Fibroblast of the conjunctiva (primary cell): ENCODE data around the gene CSPG4.
"Not testable (repeated sequence)": the region's sequence is repeated elsewhere in the genome, so short reads cannot be mapped to it uniquely, and the experiment has no call there.

Experiments
- DNase-seq: peaks from one replicate; pipeline ENCODE4 v3.0.0-alpha.2; 2010; ENCODE audit warnings: low read depth

Gene CSPG4, protein sequence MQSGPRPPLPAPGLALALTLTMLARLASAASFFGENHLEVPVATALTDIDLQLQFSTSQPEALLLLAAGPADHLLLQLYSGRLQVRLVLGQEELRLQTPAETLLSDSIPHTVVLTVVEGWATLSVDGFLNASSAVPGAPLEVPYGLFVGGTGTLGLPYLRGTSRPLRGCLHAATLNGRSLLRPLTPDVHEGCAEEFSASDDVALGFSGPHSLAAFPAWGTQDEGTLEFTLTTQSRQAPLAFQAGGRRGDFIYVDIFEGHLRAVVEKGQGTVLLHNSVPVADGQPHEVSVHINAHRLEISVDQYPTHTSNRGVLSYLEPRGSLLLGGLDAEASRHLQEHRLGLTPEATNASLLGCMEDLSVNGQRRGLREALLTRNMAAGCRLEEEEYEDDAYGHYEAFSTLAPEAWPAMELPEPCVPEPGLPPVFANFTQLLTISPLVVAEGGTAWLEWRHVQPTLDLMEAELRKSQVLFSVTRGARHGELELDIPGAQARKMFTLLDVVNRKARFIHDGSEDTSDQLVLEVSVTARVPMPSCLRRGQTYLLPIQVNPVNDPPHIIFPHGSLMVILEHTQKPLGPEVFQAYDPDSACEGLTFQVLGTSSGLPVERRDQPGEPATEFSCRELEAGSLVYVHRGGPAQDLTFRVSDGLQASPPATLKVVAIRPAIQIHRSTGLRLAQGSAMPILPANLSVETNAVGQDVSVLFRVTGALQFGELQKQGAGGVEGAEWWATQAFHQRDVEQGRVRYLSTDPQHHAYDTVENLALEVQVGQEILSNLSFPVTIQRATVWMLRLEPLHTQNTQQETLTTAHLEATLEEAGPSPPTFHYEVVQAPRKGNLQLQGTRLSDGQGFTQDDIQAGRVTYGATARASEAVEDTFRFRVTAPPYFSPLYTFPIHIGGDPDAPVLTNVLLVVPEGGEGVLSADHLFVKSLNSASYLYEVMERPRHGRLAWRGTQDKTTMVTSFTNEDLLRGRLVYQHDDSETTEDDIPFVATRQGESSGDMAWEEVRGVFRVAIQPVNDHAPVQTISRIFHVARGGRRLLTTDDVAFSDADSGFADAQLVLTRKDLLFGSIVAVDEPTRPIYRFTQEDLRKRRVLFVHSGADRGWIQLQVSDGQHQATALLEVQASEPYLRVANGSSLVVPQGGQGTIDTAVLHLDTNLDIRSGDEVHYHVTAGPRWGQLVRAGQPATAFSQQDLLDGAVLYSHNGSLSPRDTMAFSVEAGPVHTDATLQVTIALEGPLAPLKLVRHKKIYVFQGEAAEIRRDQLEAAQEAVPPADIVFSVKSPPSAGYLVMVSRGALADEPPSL (N-terminal part only)

DNA sequence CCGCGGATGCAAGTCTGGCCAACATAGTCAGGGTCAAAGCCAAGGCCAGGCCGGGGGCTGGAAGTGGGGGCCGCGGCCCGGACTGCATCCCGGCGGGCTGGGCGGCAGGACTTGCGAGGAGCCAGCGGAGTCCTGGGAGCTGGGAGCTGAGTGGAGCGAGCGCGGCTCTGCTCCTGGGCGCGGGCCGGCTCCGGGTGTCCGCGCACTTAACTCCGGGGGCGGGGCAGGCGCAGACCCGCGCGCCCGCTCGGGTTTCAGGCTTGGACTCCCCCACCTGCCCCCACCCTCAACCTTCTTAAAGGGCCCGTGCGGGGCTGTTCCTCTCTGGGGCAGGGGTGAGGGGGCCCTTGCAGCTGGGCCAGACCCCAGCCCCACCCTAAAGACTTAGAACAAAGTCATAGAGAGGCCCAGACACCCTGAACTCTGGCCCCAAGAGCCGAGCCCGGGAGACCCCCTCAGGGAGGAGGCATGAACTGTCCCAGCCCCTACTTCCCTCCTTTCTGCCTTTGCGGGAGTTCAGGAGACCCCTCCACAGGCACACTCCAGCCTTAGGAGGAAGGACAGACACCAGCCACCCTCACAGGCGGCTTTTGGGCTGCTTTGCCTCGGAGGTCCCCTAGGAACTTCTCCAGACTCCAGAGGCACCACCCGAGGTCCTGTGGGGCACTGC, at the start of gene CSPG4:
Gene CSPG4 (minus strand): TSS at position 181 of the 670 bp plus-strand sequence. CDS start 93 bp downstream, at position 88.
- DNase-seq: no peak

DNA sequence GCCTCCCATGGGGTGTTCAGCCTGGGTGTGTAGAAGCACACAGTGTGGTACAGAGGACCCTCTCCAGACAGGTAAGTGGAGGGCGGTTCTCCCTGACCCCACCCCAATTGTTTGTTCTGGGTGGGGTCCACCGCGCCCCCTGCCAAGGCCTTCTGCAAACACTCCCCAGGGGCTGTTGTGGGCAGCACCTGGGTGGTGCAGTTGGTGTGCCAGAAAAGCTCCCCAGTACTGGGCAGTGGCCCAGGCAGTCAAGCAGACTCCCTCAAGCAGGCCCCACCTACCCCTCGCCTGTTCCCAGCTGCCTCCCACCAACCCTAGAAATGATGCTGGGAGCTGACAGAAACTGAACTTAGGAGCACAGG, 49.7 kb upstream of the CSPG4 start:
- not testable (repeated sequence) for DNase-seq

DNA sequence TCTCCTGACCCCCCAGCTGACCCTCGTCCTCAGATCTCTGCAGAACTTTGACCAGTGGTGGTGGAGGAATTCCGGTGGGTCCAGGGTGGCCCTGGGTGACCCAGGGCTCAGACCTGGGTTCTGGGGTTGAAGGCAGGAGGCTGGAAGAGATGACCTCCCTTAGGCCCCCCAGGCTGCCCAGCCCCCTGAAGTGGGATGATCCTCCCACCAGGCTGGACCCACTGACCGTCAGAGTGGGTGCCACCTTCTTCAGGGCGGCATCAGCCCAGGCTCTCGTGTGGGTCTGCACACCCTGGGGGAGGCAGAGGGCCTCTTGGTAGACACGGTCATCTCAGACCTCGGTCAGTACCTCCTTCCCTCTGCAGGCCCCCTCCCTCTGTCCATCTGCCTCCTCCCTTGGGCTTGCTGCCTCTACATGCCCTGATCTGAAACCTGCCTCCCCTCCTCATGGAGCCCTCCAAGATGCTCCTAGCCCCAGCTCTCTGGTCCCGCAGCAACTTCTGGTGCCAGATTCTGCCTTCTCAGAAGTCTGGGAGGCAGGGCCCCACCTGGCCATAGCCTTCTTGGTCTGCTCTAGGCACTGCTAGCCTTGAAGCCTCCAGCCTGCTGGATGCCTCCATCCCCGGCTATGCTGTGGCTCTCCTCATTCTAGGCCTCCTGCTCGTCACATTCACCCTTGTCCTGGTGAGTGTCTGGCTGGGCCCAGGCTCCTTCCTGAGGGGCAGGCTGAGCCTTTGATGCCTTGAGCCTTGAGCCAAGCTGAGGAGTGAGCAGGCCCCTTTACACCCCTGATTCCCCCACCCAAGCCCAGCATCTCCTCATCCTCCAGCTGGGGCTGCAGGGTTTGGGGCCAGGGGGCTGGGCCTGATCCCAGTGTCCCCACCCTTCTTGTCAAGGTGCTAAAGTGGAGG, 49.1 kb upstream of the CSPG4 start:
- no peak for DNase-seq

DNA sequence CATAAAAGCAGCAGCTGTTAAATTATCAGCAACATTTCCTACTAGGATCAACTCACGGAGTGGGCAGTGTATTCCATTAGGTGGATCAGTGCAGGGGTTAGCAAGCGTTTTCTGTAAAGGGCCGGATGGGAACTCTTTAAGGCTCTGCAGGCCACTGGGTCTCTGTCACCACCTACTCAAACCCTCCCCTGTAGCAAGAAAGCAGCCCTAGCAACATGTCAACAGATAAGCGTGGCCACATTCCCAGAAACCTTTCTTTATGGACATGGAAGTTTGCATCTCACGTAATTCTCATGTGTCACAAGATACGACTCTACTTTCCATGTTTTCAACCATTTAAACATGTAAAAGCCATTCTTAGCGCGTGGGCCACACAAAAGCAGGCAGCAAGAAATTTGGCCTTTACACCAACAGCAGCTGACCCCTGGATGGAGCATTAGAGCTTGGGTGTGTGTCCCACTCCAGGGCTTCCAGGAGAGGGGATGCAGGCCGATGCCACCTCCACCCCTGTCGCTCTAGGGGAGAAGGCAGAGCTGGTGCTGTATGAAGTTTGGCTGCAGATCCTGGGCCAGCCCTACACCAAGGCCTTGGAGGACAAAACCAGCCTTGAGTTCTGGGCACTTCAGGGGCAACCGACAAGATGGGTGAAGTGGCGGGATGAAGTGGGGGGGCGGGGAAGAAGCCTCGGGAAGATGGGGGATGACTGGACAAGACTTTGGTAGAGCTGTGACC, 48.2 kb upstream of the CSPG4 start:
- no peak for DNase-seq

DNA sequence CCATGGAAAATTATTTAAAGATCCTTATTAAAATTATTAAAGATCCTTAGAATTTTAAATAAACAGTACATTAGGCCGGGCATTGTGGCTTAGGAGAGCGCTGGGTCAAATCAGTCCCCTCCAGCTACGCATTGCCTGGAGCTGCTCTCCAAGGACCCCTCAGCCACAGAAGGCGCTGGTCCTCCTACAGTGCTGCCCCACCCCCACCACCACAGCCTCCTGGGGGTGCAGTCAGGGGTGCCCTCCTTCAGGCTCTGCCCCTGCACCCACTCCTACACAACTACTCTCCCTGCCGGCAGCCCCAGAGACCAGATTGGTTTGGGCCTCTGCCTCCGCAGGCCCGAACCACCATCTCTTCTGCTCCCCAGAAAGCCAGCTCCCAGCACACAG, 47.5 kb upstream of the CSPG4 start:
- DNase-seq: not testable (repeated sequence)

DNA sequence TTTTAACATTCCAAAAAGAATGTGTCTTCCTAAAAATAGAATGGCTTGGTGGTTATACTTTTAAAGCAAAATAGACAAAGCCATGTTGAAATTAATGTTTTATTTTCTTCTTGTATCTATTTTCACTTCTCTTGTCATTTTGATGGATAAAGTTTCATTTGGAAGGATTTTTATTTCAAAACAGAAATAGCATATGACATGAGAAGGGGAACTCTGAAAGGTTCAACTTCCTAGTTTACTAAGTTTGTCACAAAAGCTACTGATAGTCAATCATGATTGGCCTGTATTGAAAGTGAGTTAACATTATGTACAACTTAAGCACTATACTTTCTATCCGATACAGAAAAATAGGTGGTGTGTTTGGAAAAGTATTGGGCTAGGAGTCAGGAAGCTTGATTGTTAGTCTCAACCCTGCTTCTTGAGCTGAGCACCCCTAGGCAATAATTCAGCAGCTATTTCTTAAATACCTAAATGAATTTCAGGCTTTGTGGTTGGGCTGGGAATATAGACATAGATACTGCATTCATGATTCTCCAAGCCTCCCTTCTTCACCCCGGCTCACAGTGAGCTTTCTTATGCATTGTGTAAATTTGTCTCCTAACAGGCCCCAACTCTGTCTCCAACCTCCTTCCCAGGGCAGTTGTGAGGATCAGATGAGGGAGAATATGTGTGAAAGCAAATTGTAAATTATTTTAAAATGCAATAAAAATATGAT, 46.9 kb upstream of the CSPG4 start:
- no peak for DNase-seq

DNA sequence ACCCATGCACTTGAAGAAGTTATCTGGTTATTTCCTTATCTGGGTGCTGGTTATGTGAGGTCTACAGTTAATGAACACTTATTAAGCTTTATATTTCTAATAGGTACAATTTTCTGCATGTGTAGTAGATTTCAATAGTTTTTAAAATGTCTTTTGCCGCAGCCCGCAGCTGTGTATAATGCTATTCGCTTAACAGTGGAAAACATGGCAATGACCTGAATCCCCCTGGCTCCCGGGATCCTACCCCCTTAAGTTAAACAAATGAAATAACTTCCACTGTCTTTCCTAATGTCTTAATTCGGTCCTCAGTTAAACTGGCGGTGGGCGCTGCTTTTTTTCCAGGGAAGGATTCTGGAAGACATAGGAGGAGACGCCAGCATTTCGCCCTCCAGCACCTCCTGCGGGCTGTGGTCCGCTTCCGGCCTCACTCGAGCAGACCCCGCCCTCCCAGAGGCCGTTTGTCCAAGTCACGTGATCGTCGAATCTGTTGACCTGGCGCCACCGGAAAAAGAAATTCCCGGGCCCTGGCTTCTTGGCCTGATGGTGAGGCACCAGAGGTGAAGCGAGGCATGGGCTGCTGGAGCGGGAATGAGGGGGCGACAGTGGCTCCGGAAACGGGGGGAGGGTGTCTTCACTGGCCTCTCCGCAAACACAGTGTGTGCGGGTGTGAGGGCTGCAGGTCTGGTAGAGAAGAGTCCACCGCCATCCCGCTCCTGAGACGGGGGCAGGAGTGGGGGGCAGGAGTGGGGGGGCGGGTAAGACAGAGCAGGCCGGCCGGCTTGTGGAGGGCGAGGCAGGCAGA, 45.6 kb upstream of the CSPG4 start:
- peak; percentile 81 for DNase-seq

DNA sequence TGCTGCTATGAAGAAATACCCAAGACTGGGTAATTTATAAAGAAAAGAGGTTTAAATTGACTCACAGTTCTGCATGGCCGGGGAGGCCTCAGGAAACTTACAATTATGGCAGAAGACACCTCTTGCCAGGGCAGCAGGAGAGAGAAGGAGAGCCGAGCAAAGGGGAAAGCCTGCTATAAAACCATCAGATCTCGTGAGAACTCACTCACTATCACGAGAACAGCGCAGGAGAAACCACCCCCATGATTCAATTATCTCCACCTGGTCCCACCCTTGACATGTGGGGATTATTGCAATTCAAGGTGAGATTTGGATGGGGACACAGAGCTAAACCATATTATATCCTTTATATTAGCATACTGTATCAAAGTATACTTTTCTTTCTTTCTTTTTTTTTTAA, 42.2 kb upstream of the CSPG4 start:
- not testable (repeated sequence) for DNase-seq

DNA sequence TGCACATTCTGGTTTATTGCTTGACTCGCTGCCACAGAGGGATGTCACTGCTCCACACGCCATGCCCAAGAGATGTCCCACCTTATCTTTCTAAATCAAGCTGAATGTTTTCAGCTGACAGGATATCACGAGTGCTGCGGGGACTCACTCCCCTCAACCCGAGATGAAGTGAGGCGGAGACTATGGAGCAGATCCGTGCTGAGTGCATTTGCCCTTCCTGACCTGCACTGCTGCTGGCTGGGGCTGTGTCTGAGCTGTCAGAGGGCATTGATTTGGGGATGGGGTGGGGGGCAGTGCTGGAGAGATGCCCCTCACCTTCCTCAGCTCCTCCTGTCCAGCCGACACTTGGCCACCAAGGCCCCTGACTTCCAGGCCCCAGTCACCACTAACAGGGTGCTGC, 40.5 kb upstream of the CSPG4 start:
- no peak for DNase-seq

DNA sequence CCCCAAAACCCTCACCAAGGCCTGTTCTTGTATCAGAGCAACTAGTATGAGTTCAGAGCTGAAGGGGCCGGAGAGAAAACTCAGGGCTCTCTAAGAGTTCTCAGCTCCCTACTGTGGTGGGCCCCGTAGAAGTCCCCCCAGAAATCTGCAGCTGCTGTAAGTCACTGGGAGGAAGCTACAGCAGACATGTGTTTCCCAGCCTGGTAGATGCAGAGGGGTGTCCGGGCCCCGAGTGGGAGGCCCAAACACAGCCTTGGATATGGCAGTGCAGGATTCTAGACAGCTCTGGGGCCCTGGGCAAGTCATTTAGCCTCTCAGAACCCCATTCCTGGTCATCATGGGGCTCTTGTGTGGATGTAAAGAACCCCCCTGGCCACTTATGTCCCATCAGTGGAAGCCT, 39.2 kb upstream of the CSPG4 start:
- no peak for DNase-seq

DNA sequence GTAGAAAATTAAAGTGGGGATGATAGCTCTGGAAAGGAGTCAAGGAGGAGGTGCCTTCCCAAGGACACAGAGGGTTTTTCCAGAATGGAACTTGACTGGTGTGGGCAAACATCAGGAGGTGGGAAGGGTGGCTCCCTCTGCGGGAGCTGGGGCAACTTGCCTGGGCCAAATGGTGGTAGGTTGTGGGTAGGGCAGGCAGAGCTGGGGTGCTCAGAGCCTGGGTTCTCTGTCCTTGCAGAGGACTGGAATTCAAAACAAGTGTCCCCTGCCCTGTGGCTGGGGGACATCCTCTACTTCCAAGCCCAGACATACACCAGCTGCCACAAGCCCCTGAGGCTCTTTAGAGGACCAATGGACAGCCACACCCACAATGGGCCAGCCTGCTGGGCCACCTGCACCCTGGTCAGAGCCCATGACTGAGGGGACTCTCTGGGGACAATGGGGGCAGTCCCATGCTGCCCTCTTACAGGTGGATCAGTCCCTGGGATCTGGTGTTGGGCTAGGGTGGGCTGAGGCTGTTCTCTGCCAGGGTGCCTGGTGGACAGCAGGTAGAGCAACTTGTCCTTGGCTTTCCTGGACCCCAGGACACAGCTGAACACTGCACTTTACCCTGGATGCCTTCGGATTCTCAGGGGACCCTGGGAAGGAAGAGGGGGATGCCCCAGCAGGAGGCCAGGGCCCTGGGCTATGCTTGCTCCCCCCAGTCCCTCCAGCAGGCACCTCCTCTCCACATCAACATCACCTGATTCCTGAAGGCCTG, 38.6 kb upstream of the CSPG4 start:
- DNase-seq: no peak

DNA sequence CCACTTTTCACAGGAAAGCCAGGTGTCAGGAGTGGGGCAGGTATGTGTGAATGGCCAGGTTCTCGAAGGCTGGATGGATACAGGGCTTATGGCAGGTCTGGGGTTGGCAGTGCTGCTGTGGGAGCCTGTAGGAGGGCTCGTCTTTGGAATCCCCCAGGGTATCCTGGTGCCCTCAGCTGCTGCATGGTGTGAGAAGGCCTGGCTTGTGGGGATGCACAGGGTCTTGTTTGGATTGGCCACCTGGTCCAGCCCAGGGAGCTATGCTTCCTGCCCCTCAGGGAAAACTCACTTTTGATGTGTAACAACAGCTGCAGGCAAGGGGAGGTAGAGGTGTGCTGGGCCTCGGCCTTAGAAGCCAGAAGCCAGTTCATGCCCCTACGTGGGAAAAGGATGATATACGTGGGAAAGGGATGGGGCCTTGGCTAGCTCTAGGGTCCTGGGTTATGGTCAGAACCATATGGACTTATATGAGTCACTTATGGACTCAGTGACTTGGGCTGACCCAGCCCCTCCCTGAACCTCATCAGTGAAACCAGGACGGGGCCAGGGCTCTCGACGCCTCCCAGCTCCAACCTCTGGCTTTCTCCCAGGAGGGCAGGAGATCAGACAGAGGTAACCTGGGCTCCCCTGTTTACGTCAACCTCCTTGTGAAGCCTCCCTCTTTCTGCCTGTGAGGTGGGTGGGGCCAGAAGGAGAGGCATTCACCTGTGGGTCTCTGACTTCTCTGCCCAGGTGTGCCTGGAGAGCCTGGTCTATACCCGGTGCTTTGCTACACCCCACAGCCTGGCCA, 37.8 kb upstream of the CSPG4 start:
- DNase-seq: no peak

DNA sequence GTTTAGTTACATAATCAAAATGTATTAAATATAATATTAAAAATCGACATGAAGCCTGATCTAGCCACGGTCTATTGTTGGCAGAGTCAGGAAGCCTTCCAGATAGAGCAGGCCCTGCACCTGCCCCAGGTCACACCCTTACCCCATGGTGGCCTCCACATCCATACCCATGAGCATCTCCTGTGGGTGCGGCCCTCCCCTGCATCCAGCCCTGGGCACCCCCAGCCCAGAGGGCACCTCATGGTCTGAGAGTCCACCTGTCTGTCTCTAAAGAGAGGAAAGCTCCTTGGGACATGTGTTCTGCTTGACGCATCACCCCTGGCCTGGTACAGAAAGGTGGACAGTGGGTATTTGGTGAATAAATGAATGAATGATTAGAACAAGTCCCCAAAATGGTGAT, 37.2 kb upstream of the CSPG4 start:
- no peak for DNase-seq

DNA sequence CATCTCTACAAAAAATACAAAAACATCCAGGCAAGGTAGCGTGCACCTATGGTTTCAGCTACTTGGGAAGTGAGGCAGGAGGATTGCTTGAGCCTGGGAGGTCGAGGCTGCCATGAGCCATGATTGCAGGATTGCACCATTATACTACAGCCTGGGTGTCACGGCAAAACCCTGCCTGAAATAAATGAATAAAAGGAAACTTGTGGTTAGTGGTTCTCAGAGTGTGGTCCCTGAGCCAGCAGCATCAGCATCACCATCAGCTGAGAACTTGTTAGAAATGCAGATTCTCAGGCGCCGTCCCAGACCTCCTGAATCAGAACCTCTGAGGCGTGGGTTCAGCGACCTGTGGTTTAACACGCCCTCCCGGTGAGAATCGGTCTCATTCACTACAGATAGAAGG, 36.2 kb upstream of the CSPG4 start:
- not testable (repeated sequence) for DNase-seq

DNA sequence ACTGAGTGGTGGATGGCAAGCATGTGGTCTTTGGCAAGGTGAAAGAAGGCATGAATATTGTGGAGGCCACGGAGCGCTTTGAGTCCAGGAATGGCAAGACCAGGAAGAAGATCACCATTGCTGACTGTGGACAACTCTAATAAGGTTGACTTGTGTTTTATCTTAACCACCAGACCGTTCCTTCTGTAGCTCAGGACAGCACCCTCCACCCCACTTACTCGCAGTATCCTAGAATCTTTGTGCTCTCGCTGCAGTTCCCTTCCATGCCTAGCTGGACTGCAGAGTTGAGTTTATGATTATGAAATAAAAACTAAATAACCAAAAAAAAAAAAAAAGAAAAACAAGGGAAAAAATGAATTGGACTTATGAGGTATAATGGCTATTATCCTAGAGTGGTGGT, 34.5 kb upstream of the CSPG4 start:
- DNase-seq: not testable (repeated sequence)

DNA sequence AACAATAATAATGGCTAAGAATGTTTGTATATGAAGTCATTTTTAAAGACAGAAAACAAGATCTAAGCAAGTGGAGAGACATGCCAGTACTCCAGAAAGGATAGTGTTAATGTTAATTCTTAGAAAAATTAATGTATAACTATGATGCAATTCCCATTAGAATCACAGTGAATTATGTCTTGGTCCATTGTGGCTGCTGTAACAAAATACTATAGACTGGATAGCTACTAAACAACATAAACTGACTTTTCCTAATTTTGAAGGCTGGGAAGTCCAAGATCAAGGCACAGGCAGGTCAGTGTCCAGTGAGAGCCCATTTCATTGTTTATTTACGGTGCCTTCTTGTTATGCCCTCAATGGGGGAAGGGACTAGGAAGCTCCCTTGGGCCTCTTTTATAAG, 32.7 kb upstream of the CSPG4 start:
- no peak for DNase-seq

DNA sequence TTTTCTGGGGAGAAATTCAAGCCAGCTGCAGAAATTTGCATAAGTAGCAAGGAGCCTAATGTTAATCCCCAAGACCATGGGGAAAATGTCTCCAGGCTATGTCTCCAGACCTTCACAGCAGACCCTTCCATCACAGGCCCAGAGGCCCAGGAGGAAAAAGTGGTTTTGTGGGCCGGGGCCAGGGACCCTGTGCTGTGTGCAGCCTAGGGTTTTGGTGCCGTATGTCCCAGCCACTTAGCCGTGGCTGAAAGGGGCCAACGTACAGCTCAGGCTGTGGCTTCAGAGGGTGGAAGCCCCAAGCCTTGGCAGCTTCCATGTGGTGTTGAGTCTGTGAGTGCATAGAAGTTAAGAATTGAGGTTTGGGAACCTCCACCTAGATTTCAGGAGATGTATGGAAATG, 29.7 kb upstream of the CSPG4 start:
- DNase-seq: not testable (repeated sequence)
